IPS-18a (cell line): ENCODE measurements around the gene FOXJ2.
"Not testable (repeated sequence)": the region's sequence is repeated elsewhere in the genome, so short reads cannot be mapped to it uniquely, and the experiment has no call there.

ENCODE experiments used
- H3K27ac ChIP-seq: one replicate; pipeline ENCODE4 v1.5.1; 2013; ENCODE audit warnings: low read length
- H3K27me3 ChIP-seq: one replicate; pipeline ENCODE4 v1.6.1; 2013; ENCODE audit warnings: mild to moderate bottlenecking, low read length; ENCODE audit not compliant: control insufficient read depth, insufficient read depth
- H3K36me3 ChIP-seq: one replicate; pipeline ENCODE4 v1.6.1; 2013; ENCODE audit warnings: low read depth, low read length; ENCODE audit not compliant: control insufficient read depth
- H3K4me1 ChIP-seq: one replicate; pipeline ENCODE4 v1.6.1; 2013; ENCODE audit warnings: low read depth, low read length; ENCODE audit not compliant: control insufficient read depth
- H3K4me3 ChIP-seq: one replicate; pipeline ENCODE4 v1.5.1; 2013; ENCODE audit warnings: low read length
- H3K9ac ChIP-seq: one replicate; pipeline ENCODE4 v1.6.1; 2013; ENCODE audit warnings: mild to moderate bottlenecking, low read length, moderate library complexity
- H3K9me3 ChIP-seq: one replicate; pipeline ENCODE4 v1.6.1; 2013; ENCODE audit warnings: low read depth, low read length; ENCODE audit not compliant: control insufficient read depth

FOXJ2 gene

DNA sequence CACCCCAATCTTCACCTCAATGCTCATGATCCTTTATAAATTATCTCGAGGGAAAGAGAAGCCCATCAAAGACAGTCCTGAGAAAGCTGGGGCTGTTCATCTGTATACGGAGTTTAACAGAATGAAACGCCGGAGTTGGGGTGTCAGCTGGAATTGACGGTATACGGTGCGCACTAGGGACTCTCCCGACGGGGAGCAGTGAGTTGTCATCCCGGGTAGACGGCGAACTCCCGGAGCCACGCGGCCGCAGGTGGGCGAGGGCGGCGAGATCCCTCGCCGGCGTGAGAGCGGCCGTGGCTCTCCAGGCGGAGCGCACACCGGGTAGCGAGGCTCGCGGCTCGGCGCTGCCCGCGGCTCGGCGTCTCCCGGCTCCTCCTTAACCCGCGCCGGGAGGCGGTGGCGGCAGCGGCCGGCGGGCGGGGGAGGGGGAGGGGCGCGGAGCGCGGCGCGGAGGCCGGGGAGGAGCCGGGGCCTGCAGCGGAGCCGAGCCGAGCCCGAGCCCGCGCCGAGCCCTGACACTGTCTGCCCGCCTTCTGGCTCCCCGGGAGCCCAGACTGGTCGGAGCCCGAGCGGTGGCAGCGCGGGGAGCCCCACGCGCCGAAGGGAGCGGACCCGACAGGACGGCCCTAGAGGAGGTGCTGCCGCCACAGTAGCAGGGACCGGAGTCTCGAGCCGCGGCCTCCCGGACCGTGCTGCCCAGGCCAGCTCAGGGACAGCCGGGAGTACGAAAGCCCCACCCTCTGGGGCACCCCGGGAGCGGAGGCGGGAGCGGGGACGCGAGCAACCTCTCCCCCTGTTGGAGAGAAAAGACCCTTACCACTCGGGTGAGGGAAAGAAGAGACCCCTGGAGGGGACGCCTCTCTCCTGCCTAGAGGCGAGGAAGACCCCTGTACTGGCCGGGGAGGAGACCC, at the start of gene FOXJ2:
FOXJ2 (plus strand) TSS at position 475 of the 911 bp plus-strand sequence. CDS start 7,117 bp downstream, outside the sequence.
- peak within 1 kb of the TSS; percentile 76 for H3K4me3 ChIP-seq
- H3K36me3 ChIP-seq: no peaks in the 10 kb centered on the region
- peak within 1 kb of the TSS; percentile 56 for H3K9ac ChIP-seq
- H3K9me3 ChIP-seq: no peaks in the 10 kb centered on the region
- H3K4me1 ChIP-seq: peaks cover 39% of the 10 kb centered on the region
- H3K27ac ChIP-seq: peak within 1 kb of the TSS; percentile 34
- H3K27me3 ChIP-seq: peaks cover 5% of the 10 kb centered on the region

DNA sequence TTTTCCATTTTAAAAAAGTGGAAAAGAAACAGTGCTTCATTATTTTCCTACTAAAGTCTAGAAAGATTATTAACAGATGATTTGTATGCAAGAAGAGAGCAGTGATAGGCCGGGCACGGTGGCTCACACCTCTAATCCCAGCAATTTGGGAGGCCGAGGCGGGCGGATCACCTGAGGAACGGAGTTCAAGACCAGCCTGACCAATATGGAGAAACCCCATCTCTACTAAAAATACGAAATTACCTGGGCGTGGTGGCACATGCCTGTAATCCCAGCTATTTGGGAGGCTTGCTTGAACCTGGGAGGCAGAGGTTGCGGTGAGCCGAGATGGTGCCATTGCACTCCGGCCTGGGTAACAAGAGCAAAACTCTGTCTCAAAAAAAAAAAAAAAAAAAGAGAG, 49.5 kb upstream of the FOXJ2 start:
- H3K9ac ChIP-seq, H3K4me3 ChIP-seq, H3K9me3 ChIP-seq, H3K36me3 ChIP-seq, H3K27ac ChIP-seq, H3K27me3 ChIP-seq, H3K4me1 ChIP-seq: not testable (repeated sequence)

DNA sequence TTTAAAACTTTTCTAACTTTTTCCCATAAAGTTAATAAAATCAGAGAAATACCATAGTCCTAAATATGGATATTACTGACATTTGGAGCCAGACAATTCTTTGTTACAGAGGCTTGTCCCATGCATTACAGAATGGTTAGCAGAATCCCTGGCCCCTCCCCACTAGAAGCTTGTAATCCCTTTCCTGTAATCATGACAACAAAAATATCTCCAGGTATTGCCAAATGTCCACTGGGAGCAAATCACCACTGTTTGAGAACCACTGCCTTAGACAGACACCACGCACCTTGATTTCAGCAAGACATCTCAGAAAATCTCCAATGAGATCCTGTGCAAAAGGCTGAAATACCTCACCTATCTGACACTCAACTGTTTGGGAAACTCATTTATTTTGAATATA, 49.1 kb upstream of the FOXJ2 start:
- not testable (repeated sequence) for H3K27ac ChIP-seq, H3K9ac ChIP-seq, H3K4me3 ChIP-seq, H3K27me3 ChIP-seq, H3K9me3 ChIP-seq, H3K36me3 ChIP-seq, H3K4me1 ChIP-seq

DNA sequence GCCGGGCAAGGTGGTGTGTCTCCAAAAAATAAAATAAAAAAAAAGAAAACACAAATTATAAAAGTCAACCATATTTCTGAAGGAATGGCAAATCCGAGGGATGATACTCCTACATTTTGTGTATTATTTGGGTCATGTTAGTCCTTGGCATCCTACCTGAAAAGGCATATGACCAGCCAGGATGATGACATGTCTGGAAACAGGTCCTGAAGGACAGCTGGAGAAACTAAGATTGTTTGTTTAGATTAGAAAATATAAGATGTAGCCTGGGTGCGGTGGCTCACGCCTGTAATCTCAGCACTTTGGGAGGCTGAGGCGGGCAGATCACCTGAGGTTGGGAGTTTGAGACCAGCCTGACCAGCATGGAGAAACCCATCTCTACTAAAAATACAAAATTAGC, 47.6 kb upstream of the FOXJ2 start:
- Histone ChIP-seq H3K27me3 (no peaks in the 10 kb centered on the region), H3K4me3 (no peak overlapping the region), H3K4me1 (peaks cover 8% of the 10 kb centered on the region), H3K9me3 (no peaks in the 10 kb centered on the region), H3K36me3 (no peaks in the 10 kb centered on the region), H3K9ac (no peak overlapping the region), H3K27ac (no peak overlapping the region)

DNA sequence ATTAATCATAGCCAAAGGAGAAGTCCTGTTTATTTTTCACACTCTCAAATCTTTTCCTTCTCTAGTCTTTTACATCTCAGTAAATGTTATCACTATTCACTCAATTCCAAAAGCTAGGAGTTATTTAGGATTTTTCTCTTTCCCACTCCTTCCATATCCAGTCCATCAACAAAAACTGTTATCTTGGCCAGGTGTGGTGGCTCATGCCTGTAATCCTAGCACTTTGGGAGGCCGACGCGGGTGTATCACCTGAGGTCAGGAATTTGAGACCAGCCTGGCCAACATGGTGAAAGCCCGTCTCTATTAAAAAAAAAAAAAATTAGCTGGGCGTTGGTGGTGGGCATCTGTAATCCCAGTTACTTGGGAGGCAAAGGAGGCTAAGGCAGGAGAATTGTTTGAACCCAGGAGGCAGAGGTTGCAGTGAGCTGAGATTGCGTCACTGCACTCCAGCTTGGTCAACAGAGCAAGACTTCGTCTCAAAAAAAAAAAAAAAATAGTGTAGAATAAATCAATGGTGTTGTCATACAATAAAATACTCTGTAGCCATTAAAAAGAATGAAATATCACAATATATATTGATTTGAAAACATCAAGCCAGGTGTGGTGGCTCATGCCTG, 46.6 kb upstream of the FOXJ2 start:
- Histone ChIP-seq H3K9ac (no peak overlapping the region), H3K27me3 (no peaks in the 10 kb centered on the region), H3K9me3 (no peaks in the 10 kb centered on the region), H3K27ac (no peak overlapping the region), H3K4me3 (no peak overlapping the region), H3K36me3 (no peaks in the 10 kb centered on the region), H3K4me1 (peaks cover 8% of the 10 kb centered on the region)

DNA sequence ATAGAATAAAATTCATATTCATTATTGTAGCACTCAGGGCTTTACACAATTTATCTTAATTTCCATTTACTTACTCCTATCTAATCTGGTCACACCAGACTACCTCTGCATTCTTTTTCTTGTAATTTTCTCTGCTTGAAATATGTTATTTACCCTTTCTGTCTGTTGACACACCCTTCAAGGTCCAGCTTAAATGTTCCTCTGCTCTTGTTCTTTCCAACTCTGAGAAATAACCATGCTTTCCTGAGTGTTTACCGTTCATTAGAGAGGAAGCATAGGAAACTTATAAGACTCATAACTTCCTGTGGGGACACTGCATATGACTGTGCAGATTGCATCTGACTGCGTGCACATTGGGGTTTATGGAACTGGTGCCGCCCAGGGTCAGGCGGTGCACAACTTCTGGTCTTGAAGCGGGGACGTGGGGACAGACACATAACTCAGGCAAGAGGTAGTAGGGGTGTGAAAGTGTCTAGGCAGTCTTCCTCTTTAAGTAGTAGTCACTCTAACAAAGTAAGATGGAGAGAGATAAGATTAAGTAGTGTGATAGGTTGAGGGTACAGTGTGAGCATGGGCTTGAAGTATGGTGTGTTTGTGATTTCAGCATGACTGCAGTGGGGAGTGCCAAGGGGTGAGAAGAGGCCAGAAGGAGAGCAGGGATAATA, 42.6 kb upstream of the FOXJ2 start:
- H3K27me3 ChIP-seq: no peaks in the 10 kb centered on the region
- H3K9me3 ChIP-seq: no peaks in the 10 kb centered on the region
- H3K27ac ChIP-seq: no peak overlapping the region
- H3K4me3 ChIP-seq: no peak overlapping the region
- H3K9ac ChIP-seq: no peak overlapping the region
- peaks cover 12% of the 10 kb centered on the region for H3K4me1 ChIP-seq
- no peaks in the 10 kb centered on the region for H3K36me3 ChIP-seq

DNA sequence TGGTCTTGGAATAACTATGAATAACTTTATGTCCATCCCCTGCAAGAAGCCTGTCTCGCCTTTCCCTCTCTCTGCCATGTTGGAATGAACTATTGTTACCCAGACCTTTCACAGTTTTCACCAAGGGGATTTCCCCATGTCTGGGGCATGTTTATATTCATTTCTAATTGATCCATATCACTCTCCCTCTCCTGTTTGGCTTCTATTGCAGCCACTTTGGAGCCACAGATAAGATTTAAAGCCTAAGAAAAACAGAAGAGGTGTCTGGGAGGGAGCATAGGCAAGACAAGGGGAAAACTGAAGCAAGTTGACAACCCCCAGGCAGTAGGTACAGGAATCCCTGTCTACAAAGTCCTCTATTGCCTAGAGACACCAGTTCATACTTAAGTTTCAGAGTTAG, 41.0 kb upstream of the FOXJ2 start:
- Histone ChIP-seq H3K27me3 (no peaks in the 10 kb centered on the region), H3K4me1 (peaks cover 18% of the 10 kb centered on the region), H3K9me3 (no peaks in the 10 kb centered on the region), H3K27ac (no peak overlapping the region), H3K36me3 (no peaks in the 10 kb centered on the region), H3K4me3 (no peak overlapping the region), H3K9ac (no peak overlapping the region)

DNA sequence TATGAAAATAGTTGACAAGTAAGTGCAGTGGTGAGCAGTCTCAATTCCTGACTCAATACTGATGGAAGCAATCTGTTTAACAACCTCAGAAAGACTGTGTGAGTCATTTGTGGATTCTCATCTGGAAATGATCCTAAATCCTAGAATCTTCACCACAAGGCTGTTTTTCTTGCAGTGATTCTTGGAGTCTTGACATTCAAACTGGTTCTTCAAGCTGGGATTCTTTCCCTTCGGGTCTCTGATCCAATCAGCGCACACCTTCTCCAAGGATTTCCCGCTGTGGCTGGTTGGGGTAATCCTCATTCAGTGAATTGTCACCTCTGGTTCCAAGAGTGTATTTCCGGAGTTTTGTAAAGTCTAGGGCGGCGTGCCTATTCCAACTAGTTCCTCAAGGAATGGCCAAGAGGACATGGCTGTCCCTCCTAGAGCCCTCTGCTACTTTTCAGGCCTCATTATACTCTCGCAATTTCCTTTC, 37.7 kb upstream of the FOXJ2 start:
- no peak overlapping the region for H3K4me3 ChIP-seq
- H3K27me3 ChIP-seq: no peaks in the 10 kb centered on the region
- H3K4me1 ChIP-seq: peaks cover 18% of the 10 kb centered on the region
- H3K36me3 ChIP-seq: no peaks in the 10 kb centered on the region
- H3K9me3 ChIP-seq: peaks cover 8% of the 10 kb centered on the region
- no peak overlapping the region for H3K27ac ChIP-seq
- H3K9ac ChIP-seq: no peak overlapping the region

DNA sequence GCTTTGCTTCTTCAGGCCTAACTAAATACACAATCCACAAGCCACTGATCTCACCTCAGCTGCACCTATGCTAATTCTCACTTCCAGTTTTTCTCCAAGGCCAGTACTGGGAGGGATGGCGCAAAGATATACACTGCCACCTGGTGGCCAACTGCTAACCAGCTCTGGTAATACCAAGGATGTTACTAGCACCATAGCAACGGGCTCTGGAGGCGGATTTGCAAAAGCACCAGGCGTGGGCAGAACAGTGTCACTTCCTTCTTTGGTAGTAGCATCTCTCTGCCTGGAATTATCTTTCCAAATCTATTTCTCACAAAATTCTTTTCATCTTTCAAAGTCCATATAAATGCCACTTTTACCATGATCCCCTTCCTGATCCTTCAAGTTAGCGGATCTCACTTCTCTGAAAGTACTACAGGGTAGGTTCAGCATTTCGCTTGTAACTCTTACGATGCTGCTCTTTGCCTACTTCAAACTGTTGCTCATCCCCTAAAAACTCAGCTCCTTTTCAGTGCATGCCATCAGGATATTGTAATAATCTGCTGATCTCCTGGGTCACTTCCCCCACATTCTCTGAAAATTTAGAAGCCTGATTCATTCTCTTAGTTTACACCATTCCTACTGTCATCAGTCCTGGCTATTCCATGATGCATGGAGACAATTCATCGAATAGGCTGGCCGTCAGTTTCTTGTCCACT, 37.1 kb upstream of the FOXJ2 start:
- Histone ChIP-seq H3K4me1 (peaks cover 18% of the 10 kb centered on the region), H3K36me3 (no peaks in the 10 kb centered on the region), H3K27me3 (no peaks in the 10 kb centered on the region), H3K9ac (no peak overlapping the region), H3K9me3 (peaks cover 8% of the 10 kb centered on the region), H3K4me3 (no peak overlapping the region), H3K27ac (no peak overlapping the region)

DNA sequence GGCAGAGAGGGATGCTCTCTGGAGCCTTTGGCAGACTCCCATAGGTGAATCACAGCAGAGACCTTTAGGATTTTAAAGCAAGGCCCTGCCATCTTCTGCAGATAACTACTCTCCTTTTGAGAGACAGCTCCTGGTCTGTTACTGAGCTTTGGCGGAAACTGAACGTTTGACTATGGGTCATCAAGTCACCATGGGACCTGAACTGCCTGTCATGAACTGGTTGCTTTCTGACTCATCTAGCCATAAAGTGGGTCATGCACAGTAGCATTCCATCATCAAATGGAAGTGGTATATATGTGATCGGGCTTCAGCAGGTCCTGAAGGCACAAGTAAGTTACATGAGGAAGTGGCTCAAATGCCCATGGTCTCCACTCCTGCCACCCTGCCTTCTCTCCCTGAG, 31.7 kb upstream of the FOXJ2 start:
- not testable (repeated sequence) for H3K4me3 ChIP-seq, H3K27ac ChIP-seq, H3K9me3 ChIP-seq, H3K9ac ChIP-seq, H3K27me3 ChIP-seq, H3K36me3 ChIP-seq, H3K4me1 ChIP-seq

DNA sequence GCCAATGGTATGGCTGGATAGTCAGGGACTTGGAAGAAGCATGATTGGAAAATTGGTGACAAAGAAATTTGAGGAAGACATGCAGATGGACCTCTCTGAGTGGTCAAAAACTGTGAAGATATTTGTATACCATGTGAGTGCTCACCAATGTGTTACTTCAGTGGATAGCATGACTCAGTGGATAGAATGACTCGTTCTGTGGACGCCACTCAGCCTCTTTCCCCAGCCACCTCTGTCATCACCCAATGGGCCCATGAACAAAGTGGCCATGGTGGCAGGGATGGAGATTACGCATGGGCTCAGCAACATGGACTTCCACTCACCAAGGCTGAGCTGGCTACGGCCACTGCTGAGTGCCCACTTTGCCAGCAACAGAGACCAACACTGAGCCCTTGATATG, 31.0 kb upstream of the FOXJ2 start:
- H3K4me1 ChIP-seq: not testable (repeated sequence)

More for the DNA sequence above, 31.0 kb upstream of the FOXJ2 start:
- not testable (repeated sequence) for H3K27me3 ChIP-seq, H3K4me3 ChIP-seq, H3K9ac ChIP-seq, H3K9me3 ChIP-seq, H3K36me3 ChIP-seq, H3K27ac ChIP-seq
